Mammary epithelial cell (primary cell): Measurements from ENCODE around the gene VSIG2.

ENCODE experiments used
- CTCF ChIP-seq, 2 donors: IDR thresholded peaks in 1 of 2; conservative IDR thresholded peaks in 1 of 2; 2 replicates each; pipeline ENCODE4 v1.5.1; 2011 to 2012; ENCODE audit warnings: inconsistent platforms in 2 of 2, low read length in 2 of 2, mild to moderate bottlenecking in 2 of 2, control low read depth in 1 of 2, low read depth in 1 of 2; ENCODE audit not compliant: insufficient read depth in 1 of 2; ENCODE audit errors: extremely low read depth in 1 of 2
- EZH2 ChIP-seq: IDR thresholded peaks from 2 replicates; pipeline ENCODE4 v1.6.1; 2012; ENCODE audit warnings: low read length, inconsistent platforms, borderline replicate concordance

- TF ChIP-seq CTCF (conservative IDR thresholded peaks at IDR 0.05 in 1 of 2, IDR thresholded peaks at IDR 0.05 in 1 of 2; ENCODE audit: extremely low read depth in 1 of 2, insufficient read depth in 1 of 2, low read depth in 1 of 2, low read length in 2 of 2) (no peak), EZH2 (no peak)
Observed at GRCh38 chr11:124798991-124799347, 46.9 kb upstream of the VSIG2 start.
